Stimulated activated naive CD4-positive, alpha-beta T cell (primary cell): ENCODE data around the gene PLEKHH1.
A peak's percentile ranks its signal among the peaks of the same experiment; 100 is the strongest.

ENCODE experiments used
- DNase-seq, 6 experiments: peaks; one replicate each; lab custom pipeline; 2025; lab: John Stamatoyannopoulos, UW

PLEKHH1 gene

GRCh38 chr14:67510836-67511235, 22.3 kb upstream of the PLEKHH1 start:
- DNase-seq, result no peak

- no peak for DNase-seq
Observed at GRCh38 chr14:67512463-67513310, 20.4 kb upstream of the PLEKHH1 start.

- DNase-seq, result no peak
Observed at GRCh38 chr14:67513631-67514108, 19.4 kb upstream of the PLEKHH1 start.

GRCh38 chr14:67514203-67514607, 18.9 kb upstream of the PLEKHH1 start:
- DNase-seq, result no peak

- DNase-seq, result peak; percentile 7 to 68 (median 48)
Observed at GRCh38 chr14:67514650-67515385, 18.3 kb upstream of the PLEKHH1 start.

- DNase-seq, result peak in 4 of 6 experiments; percentile 18 to 64 (median 58)
Observed at GRCh38 chr14:67515386-67516079, 17.6 kb upstream of the PLEKHH1 start.

GRCh38 chr14:67516676-67517075, 16.4 kb upstream of the PLEKHH1 start:
- DNase-seq, result peak in 1 of 6 experiments; percentile 6

- DNase-seq, result no peak
Observed at GRCh38 chr14:67517083-67517482, 16.0 kb upstream of the PLEKHH1 start.

GRCh38 chr14:67519406-67519805, 13.7 kb upstream of the PLEKHH1 start:
- no peak for DNase-seq

- no peak for DNase-seq
Observed at GRCh38 chr14:67520482-67520881, 12.6 kb upstream of the PLEKHH1 start.

- no peak for DNase-seq
Observed at GRCh38 chr14:67522270-67522669, 10.8 kb upstream of the PLEKHH1 start.

GRCh38 chr14:67523764-67524633, 9.1 kb upstream of the PLEKHH1 start:
- no peak for DNase-seq

GRCh38 chr14:67524634-67524963, 8.5 kb upstream of the PLEKHH1 start:
- no peak for DNase-seq

GRCh38 chr14:67525389-67525788, 7.7 kb upstream of the PLEKHH1 start:
- no peak for DNase-seq

- DNase-seq, result no peak
Observed at GRCh38 chr14:67526181-67526580, 6.9 kb upstream of the PLEKHH1 start.

GRCh38 chr14:67526676-67527459, 6.2 kb upstream of the PLEKHH1 start:
- DNase-seq, result peak in 3 of 6 experiments; percentile 8 to 32 (median 13)

- no peak for DNase-seq
Observed at GRCh38 chr14:67527756-67528155, 5.3 kb upstream of the PLEKHH1 start.

- DNase-seq, result no peak
Observed at GRCh38 chr14:67528276-67528675, 4.8 kb upstream of the PLEKHH1 start.

GRCh38 chr14:67529947-67530935, 2.8 kb upstream of the PLEKHH1 start:
- no peak for DNase-seq
